Neural progenitor cell (in vitro differentiated cells): ENCODE results near the gene NUDT5. TPM values are rescaled to one million over a fixed set of nuclear protein-coding genes. Genes with fewer than 3 reads are reported as not detected.

Source experiments
- DNase-seq: peaks from one replicate; pipeline ENCODE4 v3.0.0-alpha.2; 2016; ENCODE audit warnings: low spot score
- H2AFZ ChIP-seq: fragments of 200-600 bp; sonication (generic); replicated peaks from 2 replicates; pipeline ENCODE4 v1.6.1; 2016; ENCODE audit warnings: antibody characterized with exemption
- H3F3A ChIP-seq: fragments of 200-600 bp; sonication (generic); 2 replicates; pipeline ENCODE4 v1.6.1; 2016; ENCODE audit warnings: antibody characterized with exemption, low read depth
- H3K27ac ChIP-seq: fragments of 200-600 bp; sonication (generic); 2 replicates; pipeline ENCODE4 v1.5.1; 2016; ENCODE audit warnings: mild to moderate bottlenecking
- H3K27me3 ChIP-seq: fragments of 200-600 bp; sonication (generic); 2 replicates; pipeline ENCODE4 v1.6.1; 2016; ENCODE audit warnings: mild to moderate bottlenecking, moderate library complexity
- H3K36me3 ChIP-seq: fragments of 200-600 bp; sonication (generic); 2 replicates; pipeline ENCODE4 v1.5.1; 2016
- H3K4me1 ChIP-seq: fragments of 200-600 bp; sonication (generic); 2 replicates; pipeline ENCODE4 v1.6.1; 2016; ENCODE audit warnings: mixed run types
- H3K4me2 ChIP-seq: fragments of 200-600 bp; sonication (generic); 2 replicates; pipeline ENCODE4 v1.6.1; 2016
- H3K4me3 ChIP-seq: fragments of 200-600 bp; sonication (generic); 2 replicates; pipeline ENCODE4 v1.5.1; 2016
- H3K79me2 ChIP-seq: fragments of 200-600 bp; sonication (generic); 2 replicates; pipeline ENCODE4 v1.6.1; 2016; ENCODE audit warnings: low read depth
- H3K9ac ChIP-seq: fragments of 200-600 bp; sonication (generic); 2 replicates; pipeline ENCODE4 v1.6.1; 2016
- H3K9me3 ChIP-seq: fragments of 200-600 bp; sonication (generic); 2 replicates; pipeline ENCODE4 v1.5.1; 2016; ENCODE audit warnings: low read depth
- H4K20me1 ChIP-seq: fragments of 200-600 bp; sonication (generic); 2 replicates; pipeline ENCODE4 v1.6.1; 2016; ENCODE audit warnings: low read depth
- H3K27ac Mint-ChIP-seq: 3 replicates; pipeline ENCODE4 v1.8.0; 2021; ENCODE audit warnings: mixed read lengths
- H3K27me3 Mint-ChIP-seq: 2 replicates; pipeline ENCODE4 v1.8.0; 2022; ENCODE audit warnings: low read depth, mild to moderate bottlenecking, inconsistent platforms, moderate library complexity, mixed read lengths; ENCODE audit not compliant: insufficient read depth
- H3K36me3 Mint-ChIP-seq: 3 replicates; pipeline ENCODE4 v1.8.0; 2021; ENCODE audit warnings: mixed read lengths
- H3K4me1 Mint-ChIP-seq: 3 replicates; pipeline ENCODE4 v1.8.0; 2021; ENCODE audit warnings: mixed read lengths
- H3K4me3 Mint-ChIP-seq: 3 replicates; pipeline ENCODE4 v1.8.0; 2021; ENCODE audit warnings: mild to moderate bottlenecking, moderate library complexity, mixed read lengths
- H3K9me3 Mint-ChIP-seq: 3 replicates; pipeline ENCODE4 v1.8.0; 2020; ENCODE audit warnings: mixed read lengths
- EZH2 ChIP-seq: fragments of 200-600 bp; sonication (generic); IDR thresholded peaks from 2 replicates; pipeline ENCODE4 v1.6.1; 2017; ENCODE audit warnings: antibody characterized with exemption, mild to moderate bottlenecking, moderate library complexity
- EZH2phosphoT487 ChIP-seq: fragments of 200-600 bp; sonication (generic); IDR thresholded peaks from 2 replicates; pipeline ENCODE4 v1.6.1; 2017; ENCODE audit warnings: antibody characterized with exemption
- total RNA-seq: library from RNA; depleted of rRNA; stranded (reverse); fragments of >200 nt; gene quantifications from 2 replicates; pipeline ENCODE4 v1.2.3, GENCODE V29; 2015; ENCODE audit warnings: low replicate concordance
- TF ChIP-seq, protein P1 (sequence below): fragments of 200-600 bp; sonication (generic); IDR thresholded peaks from 2 replicates; pipeline ENCODE4 v1.5.1; 2017; ENCODE audit warnings: antibody characterized with exemption, mild to moderate bottlenecking

The NUDT5 gene
- total RNA-seq, 1 donor from 2014 or later, result 85.0 TPM

DNA sequence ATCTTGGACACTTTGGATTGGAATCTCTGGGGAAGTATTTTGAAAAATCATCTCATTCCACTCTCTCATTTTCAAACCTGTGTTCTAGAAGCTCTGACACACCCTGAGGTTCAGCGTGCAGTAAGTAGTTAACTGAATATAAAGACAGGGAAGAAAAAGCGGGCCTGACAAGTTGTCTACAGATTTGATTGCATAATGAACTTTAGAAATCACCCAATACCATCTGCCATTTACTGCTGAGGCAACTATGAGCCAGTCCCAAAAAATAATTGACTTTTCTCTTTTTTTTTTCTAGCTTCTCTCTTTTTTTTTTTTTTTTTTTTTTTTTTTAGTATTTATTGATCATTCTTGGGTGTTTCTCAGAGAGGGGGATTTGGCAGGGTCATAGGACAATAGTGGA, 29.8 kb upstream of the NUDT5 start:
- Histone ChIP-seq H3K4me2 (no peak overlapping the region), H3K9ac (no peak overlapping the region), H4K20me1 (no peaks in the 10 kb centered on the region), H3K27ac (no peak overlapping the region), H2AFZ (no peak overlapping the region), H3K27me3 (no peaks in the 10 kb centered on the region), H3F3A (peaks cover 3% of the 10 kb centered on the region), H3K36me3 (peaks cover 21% of the 10 kb centered on the region), H3K79me2 (peaks cover 17% of the 10 kb centered on the region), H3K4me1 (no peaks in the 10 kb centered on the region), H3K4me3 (no peak overlapping the region), H3K9me3 (no peaks in the 10 kb centered on the region)
- H3K27me3 Mint-ChIP-seq, result peaks cover 4% of the 10 kb centered on the region
- H3K4me3 Mint-ChIP-seq, result no peak overlapping the region
- no peak for DNase-seq
- H3K27ac Mint-ChIP-seq, result no peak overlapping the region
- peaks cover 34% of the 10 kb centered on the region for H3K36me3 Mint-ChIP-seq
- H3K4me1 Mint-ChIP-seq, result no peaks in the 10 kb centered on the region
- peaks cover 2% of the 10 kb centered on the region for H3K9me3 Mint-ChIP-seq
- TF ChIP-seq, protein P1, sequence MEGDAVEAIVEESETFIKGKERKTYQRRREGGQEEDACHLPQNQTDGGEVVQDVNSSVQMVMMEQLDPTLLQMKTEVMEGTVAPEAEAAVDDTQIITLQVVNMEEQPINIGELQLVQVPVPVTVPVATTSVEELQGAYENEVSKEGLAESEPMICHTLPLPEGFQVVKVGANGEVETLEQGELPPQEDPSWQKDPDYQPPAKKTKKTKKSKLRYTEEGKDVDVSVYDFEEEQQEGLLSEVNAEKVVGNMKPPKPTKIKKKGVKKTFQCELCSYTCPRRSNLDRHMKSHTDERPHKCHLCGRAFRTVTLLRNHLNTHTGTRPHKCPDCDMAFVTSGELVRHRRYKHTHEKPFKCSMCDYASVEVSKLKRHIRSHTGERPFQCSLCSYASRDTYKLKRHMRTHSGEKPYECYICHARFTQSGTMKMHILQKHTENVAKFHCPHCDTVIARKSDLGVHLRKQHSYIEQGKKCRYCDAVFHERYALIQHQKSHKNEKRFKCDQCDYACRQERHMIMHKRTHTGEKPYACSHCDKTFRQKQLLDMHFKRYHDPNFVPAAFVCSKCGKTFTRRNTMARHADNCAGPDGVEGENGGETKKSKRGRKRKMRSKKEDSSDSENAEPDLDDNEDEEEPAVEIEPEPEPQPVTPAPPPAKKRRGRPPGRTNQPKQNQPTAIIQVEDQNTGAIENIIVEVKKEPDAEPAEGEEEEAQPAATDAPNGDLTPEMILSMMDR, result no peak
- TF ChIP-seq EZH2, result no peak
- no peak for TF ChIP-seq EZH2phosphoT487

DNA sequence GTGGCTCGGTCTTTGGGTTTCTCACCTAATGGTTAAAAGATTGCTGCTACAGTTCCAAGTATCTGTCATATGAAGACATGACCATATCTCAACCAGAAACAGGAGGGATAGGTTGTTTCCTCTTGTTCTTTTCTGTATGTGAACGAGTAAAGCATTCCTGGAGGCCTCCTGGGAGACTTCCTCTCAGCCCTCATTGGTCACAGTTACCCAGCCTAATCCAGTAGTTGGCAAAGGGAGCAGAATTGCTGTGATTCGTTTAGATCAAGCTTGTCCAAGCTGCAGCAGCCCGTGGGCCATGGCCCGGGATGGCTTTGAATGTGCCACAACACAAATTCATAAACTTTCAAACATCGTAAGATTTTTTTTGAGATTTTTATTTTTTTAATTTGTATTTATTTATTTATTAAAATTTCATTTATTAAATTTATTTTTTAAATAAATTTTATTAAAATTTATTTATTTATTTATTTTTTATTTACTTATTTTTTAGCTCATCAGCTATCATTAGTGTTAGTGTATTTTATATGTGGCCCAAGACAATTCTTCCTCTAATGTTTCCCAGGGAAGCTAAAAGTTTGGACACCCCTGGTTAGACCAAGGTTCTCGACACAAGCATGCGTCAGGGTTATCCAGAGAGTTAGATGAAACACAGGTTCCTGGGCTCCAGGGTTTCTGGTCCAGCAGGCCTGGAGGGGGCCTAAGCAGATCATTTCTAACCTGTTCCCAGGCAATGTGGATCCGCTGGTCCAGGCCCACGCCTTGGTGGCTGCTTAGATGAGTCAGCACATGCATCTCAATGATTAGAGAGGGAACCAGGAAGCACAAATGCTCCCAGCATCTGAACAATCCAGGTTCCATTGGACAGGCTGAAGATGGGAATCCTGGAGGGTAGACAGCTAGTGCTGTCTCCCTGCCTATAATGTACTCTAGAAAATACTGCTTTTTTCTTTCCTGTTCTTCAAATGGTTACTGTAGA, 25.9 kb upstream of the NUDT5 start:
- TF ChIP-seq, protein P1, result no peak
- no peak for TF ChIP-seq EZH2
- no peak for TF ChIP-seq EZH2phosphoT487
- Histone ChIP-seq H3K27ac (no peak overlapping the region), H3K27me3 (no peaks in the 10 kb centered on the region), H3K79me2 (peaks cover 17% of the 10 kb centered on the region), H3K4me1 (no peaks in the 10 kb centered on the region), H3K4me3 (no peak overlapping the region), H4K20me1 (no peaks in the 10 kb centered on the region), H3K4me2 (no peak overlapping the region), H3K36me3 (peaks cover 27% of the 10 kb centered on the region), H3F3A (peaks cover 3% of the 10 kb centered on the region), H3K9ac (no peak overlapping the region), H3K9me3 (no peaks in the 10 kb centered on the region), H2AFZ (no peak overlapping the region)
- Mint-ChIP-seq H3K27me3 (peaks cover 4% of the 10 kb centered on the region), H3K27ac (no peak overlapping the region), H3K4me3 (no peak overlapping the region), H3K9me3 (peaks cover 2% of the 10 kb centered on the region), H3K4me1 (no peaks in the 10 kb centered on the region), H3K36me3 (peaks cover 51% of the 10 kb centered on the region)
- DNase-seq, result no peak

DNA sequence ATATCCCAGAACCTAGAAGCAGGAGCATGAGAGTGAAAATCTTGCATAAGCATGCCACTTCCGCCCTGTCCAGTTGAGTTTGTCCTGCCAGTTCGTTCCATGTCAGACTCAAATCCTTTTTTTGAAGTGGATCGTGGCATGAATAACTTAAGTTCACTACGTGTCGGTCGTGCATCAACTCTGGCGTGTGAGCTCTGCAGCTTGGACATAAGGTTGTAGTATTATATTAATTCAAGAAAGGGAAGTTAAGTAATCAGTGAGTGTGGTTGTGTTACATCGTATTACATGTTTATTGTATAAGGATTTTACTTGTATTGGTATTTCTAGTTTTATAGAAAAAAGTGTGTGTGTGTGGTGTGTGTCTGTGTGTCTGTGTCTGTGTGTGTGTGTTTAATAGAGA, 23.3 kb upstream of the NUDT5 start:
- Mint-ChIP-seq H3K27me3 (no peaks in the 10 kb centered on the region), H3K4me1 (no peaks in the 10 kb centered on the region), H3K27ac (no peak overlapping the region), H3K9me3 (no peaks in the 10 kb centered on the region), H3K36me3 (peaks cover 39% of the 10 kb centered on the region), H3K4me3 (no peak overlapping the region)
- Histone ChIP-seq H3K4me1 (no peaks in the 10 kb centered on the region), H3K36me3 (peaks cover 17% of the 10 kb centered on the region), H3K27me3 (no peaks in the 10 kb centered on the region), H2AFZ (no peak overlapping the region), H4K20me1 (peaks cover 6% of the 10 kb centered on the region), H3K9me3 (no peaks in the 10 kb centered on the region), H3K4me2 (no peak overlapping the region), H3F3A (peaks cover 7% of the 10 kb centered on the region), H3K27ac (no peak overlapping the region), H3K4me3 (no peak overlapping the region), H3K79me2 (peaks cover 15% of the 10 kb centered on the region), H3K9ac (no peak overlapping the region)
- no peak for DNase-seq
- TF ChIP-seq EZH2phosphoT487 (no peak), EZH2 (no peak)
- TF ChIP-seq, protein P1, result no peak
